Hepatocyte (in vitro differentiated cells): Measurements from ENCODE around the gene TBC1D21. TPM values are rescaled to one million over a fixed set of nuclear protein-coding genes. Genes with fewer than 3 reads are reported as not detected.

Experiments used
- DNase-seq: peaks from one replicate; pipeline ENCODE4 v3.0.0-alpha.2; 2016; ENCODE audit warnings: low spot score
- H2AFZ ChIP-seq: fragments of 200-600 bp; sonication (generic); 2 replicates; pipeline ENCODE4 v1.6.0; 2016; ENCODE audit warnings: antibody characterized with exemption, mild to moderate bottlenecking
- H3K27ac ChIP-seq: fragments of 200-600 bp; sonication (generic); 2 replicates; pipeline ENCODE4 v1.5.1; 2016; ENCODE audit warnings: mild to moderate bottlenecking
- H3K27me3 ChIP-seq: fragments of 200-600 bp; sonication (generic); 2 replicates; pipeline ENCODE4 v1.6.1; 2016
- H3K36me3 ChIP-seq: fragments of 200-600 bp; sonication (generic); replicated peaks from 2 replicates; pipeline ENCODE4 v1.5.1; 2016; ENCODE audit warnings: low read depth; ENCODE audit not compliant: insufficient read depth
- H3K4me1 ChIP-seq: fragments of 200-600 bp; sonication (generic); 2 replicates; pipeline ENCODE4 v1.5.1; 2016; ENCODE audit warnings: mild to moderate bottlenecking, moderate library complexity; ENCODE audit not compliant: insufficient read depth
- H3K4me2 ChIP-seq: fragments of 200-600 bp; sonication (generic); 2 replicates; pipeline ENCODE4 v1.6.0; 2016
- H3K4me3 ChIP-seq: fragments of 200-600 bp; sonication (generic); 2 replicates; pipeline ENCODE4 v1.5.1; 2016; ENCODE audit warnings: mild to moderate bottlenecking
- H3K79me2 ChIP-seq: fragments of 200-600 bp; sonication (generic); 2 replicates; pipeline ENCODE4 v1.6.0; 2017; ENCODE audit warnings: mild to moderate bottlenecking
- H3K9me2 ChIP-seq: fragments of 200-600 bp; sonication (generic); replicated peaks from 2 replicates; pipeline ENCODE4 v1.6.0; 2017; ENCODE audit warnings: mild to moderate bottlenecking; ENCODE audit not compliant: insufficient read depth
- H3K9me3 ChIP-seq: fragments of 200-600 bp; sonication (generic); 2 replicates; pipeline ENCODE4 v1.5.1; 2016; ENCODE audit warnings: low read depth, mild to moderate bottlenecking
- H4K20me1 ChIP-seq: fragments of 200-600 bp; sonication (generic); 2 replicates; pipeline ENCODE4 v1.6.0; 2016; ENCODE audit warnings: mild to moderate bottlenecking; ENCODE audit not compliant: insufficient read depth, poor library complexity, severe bottlenecking
- CTCF ChIP-seq: fragments of 200-600 bp; sonication (generic); IDR thresholded peaks from 2 replicates; pipeline ENCODE4 v1.5.1; 2016; ENCODE audit warnings: antibody characterized with exemption, mild to moderate bottlenecking; ENCODE audit not compliant: poor library complexity
- EZH2 ChIP-seq: fragments of 200-600 bp; sonication (generic); IDR thresholded peaks from 2 replicates; pipeline ENCODE4 v1.6.1; 2016; ENCODE audit warnings: antibody characterized with exemption, mild to moderate bottlenecking, borderline replicate concordance
- EZH2phosphoT487 ChIP-seq: fragments of 200-600 bp; sonication (generic); IDR thresholded peaks from one replicate; pipeline ENCODE4 v1.6.1; 2018; ENCODE audit warnings: antibody characterized with exemption, mild to moderate bottlenecking, low read depth, moderate library complexity; ENCODE audit not compliant: unreplicated experiment, severe bottlenecking
- WGBS: methylation state at CpG from one replicate; pipeline ENCODE4 v1.1.6; 2016; ENCODE audit warnings: low lambda C conversion rate; ENCODE audit errors: missing lambda C conversion rate; 5-methylcytosine and 5-hydroxymethylcytosine counted together
- polyA plus RNA-seq: library from polyadenylated mRNA; unstranded; fragments of >200 nt; fragmentation: Nextera tagmentation; extraction: Ambion mirVana; gene quantifications from 2 replicates; pipeline ENCODE4 v1.2.1, GENCODE V29; 2016
- total RNA-seq: library from RNA; depleted of rRNA; stranded (reverse); fragments of >200 nt; gene quantifications from 2 replicates; pipeline ENCODE4 v1.2.3, GENCODE V29; 2014

The TBC1D21 gene
- total and polyA plus RNA-seq, 2 experiments from 2014 or later, result not detected

DNA sequence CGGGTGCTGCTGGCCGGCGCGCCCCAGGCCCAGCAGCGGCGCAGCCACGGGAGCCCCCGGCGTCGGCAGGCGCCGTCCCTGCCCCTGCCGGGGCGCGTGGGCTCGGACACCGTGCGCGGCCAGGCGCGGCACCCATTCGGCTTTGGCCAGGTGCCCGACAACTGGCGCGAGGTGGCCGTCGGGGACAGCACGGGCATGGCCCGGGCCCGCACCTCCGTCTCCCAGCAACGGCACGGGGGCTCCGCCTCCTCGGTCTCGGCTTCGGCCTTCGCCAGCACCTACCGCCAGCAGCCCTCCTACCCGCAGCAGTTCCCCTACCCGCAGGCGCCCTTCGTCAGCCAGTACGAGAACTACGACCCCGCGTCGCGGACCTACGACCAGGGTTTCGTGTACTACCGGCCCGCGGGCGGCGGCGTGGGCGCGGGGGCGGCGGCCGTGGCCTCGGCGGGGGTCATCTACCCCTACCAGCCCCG is 53.7 kb downstream of the TBC1D21 start:
- no peaks in the 10 kb centered on the region for H3K9me3 ChIP-seq
- no peaks in the 10 kb centered on the region for H3K9me2 ChIP-seq
- DNase-seq, result peak; percentile 68
- H3K79me2 ChIP-seq, result peaks cover 16% of the 10 kb centered on the region
- peaks cover 3% of the 10 kb centered on the region for H4K20me1 ChIP-seq
- peak overlapping the region; percentile 82 for H3K27ac ChIP-seq
- H2AFZ ChIP-seq, result peak overlapping the region; percentile 76
- TF ChIP-seq EZH2 (no peak), EZH2phosphoT487 (no peak), CTCF (no peak)
- WGBS, result 1% methylated on average over 40 of the region's 65 CpGs
- peaks cover 46% of the 10 kb centered on the region for H3K4me1 ChIP-seq
- no peaks in the 10 kb centered on the region for H3K36me3 ChIP-seq
- no peaks in the 10 kb centered on the region for H3K27me3 ChIP-seq
- H3K4me2 ChIP-seq, result peak overlapping the region; percentile 90
- H3K4me3 ChIP-seq, result peak overlapping the region; percentile 88

DNA sequence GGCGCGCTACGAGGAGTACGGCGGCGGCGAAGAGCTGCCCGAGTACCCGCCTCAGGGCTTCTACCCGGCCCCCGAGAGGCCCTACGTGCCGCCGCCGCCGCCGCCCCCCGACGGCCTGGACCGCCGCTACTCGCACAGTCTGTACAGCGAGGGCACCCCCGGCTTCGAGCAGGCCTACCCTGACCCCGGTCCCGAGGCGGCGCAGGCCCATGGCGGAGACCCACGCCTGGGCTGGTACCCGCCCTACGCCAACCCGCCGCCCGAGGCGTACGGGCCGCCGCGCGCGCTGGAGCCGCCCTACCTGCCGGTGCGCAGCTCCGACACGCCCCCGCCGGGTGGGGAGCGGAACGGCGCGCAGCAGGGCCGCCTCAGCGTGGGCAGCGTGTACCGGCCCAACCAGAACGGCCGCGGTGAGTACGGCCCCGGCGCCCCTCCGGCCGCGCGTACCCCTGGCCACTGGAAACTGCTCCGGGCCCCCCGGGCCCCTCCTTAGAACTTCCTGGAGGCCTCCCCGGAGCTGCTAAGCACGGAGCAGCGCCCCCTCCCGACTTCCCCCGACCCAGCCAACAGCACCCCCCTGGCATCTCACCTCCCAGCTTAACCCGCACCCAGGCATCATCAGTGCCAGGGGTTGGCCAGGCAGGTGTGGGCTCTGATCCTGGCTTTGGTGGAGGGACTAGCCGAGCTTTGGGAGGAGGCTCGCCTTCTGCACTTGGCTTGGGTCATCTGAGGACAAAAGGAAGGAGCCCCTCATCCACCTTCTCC is 54.3 kb downstream of the TBC1D21 start:
- Histone ChIP-seq H3K27me3 (no peaks in the 10 kb centered on the region), H3K9me3 (no peaks in the 10 kb centered on the region), H2AFZ (peak overlapping the region; percentile 76), H3K4me3 (peak overlapping the region; percentile 88), H4K20me1 (peaks cover 3% of the 10 kb centered on the region), H3K4me2 (peak overlapping the region; percentile 90), H3K36me3 (no peaks in the 10 kb centered on the region), H3K27ac (peak overlapping the region; percentile 82), H3K9me2 (no peaks in the 10 kb centered on the region), H3K79me2 (peaks cover 20% of the 10 kb centered on the region), H3K4me1 (peaks cover 40% of the 10 kb centered on the region)
- WGBS, result 2% methylated on average over 25 of the region's 78 CpGs
- TF ChIP-seq EZH2, result no peak
- no peak for TF ChIP-seq EZH2phosphoT487
- peak; percentile 57 for TF ChIP-seq CTCF
- peak; percentile 83 for DNase-seq

DNA sequence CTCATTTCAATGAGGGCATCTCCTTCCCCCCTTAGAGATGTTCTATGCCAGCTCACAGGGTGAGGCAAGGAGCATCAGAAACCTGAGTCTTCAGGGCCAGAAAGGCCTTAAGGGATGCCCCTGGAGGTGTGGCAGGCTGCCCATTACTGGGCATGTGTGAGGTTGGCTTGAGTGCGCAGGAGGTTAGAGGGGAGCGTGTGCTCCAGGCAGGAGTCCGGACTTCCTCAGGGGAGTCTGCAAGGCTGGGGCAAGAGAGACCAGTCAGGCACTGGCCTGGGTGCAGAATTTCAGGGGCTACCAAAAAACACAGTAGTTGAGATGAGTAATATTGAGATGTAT is 54.8 kb downstream of the TBC1D21 start:
- Histone ChIP-seq H3K27ac (peak overlapping the region; percentile 82), H3K4me1 (peaks cover 34% of the 10 kb centered on the region), H3K27me3 (no peaks in the 10 kb centered on the region), H2AFZ (peak overlapping the region; percentile 76), H3K79me2 (peaks cover 20% of the 10 kb centered on the region), H3K4me3 (peak overlapping the region; percentile 88), H4K20me1 (peaks cover 3% of the 10 kb centered on the region), H3K9me2 (no peaks in the 10 kb centered on the region), H3K4me2 (peak overlapping the region; percentile 90), H3K36me3 (no peaks in the 10 kb centered on the region), H3K9me3 (no peaks in the 10 kb centered on the region)
- WGBS, result 83% methylated on average over 3 of the region's 3 CpGs
- no peak for DNase-seq
- no peak for TF ChIP-seq EZH2
- no peak for TF ChIP-seq EZH2phosphoT487
- TF ChIP-seq CTCF, result no peak
